Measurements from ENCODE around the gene DROSHA.
"Not testable (repeated sequence)": the region's sequence is repeated elsewhere in the genome, so short reads cannot be mapped to it uniquely, and the experiment has no call there.

The DROSHA gene

GRCh38 chr5:31377274-31377946 lies 154.5 kb downstream of the DROSHA start:
- Mint-ChIP-seq H3K4me1 (ENCODE audit: low read depth) (no peaks in the 10 kb centered on the region), H3K36me3 (no peaks in the 10 kb centered on the region), H3K27ac (no peak overlapping the region), H3K4me3 (no peak overlapping the region), H3K27me3 (peaks cover 2% of the 10 kb centered on the region), H3K9me3 (ENCODE audit: low read depth) (no peaks in the 10 kb centered on the region)

GRCh38 chr5:31375999-31376720 lies 155.7 kb downstream of the DROSHA start:
- Mint-ChIP-seq H3K27me3 (peaks cover 2% of the 10 kb centered on the region), H3K4me1 (ENCODE audit: low read depth) (no peaks in the 10 kb centered on the region), H3K27ac (no peak overlapping the region), H3K36me3 (no peaks in the 10 kb centered on the region), H3K4me3 (no peak overlapping the region), H3K9me3 (ENCODE audit: low read depth) (no peaks in the 10 kb centered on the region)

GRCh38 chr5:31372124-31372523 lies 159.8 kb downstream of the DROSHA start:
- H3K4me3 Mint-ChIP-seq: no peak overlapping the region
- H3K9me3 Mint-ChIP-seq (ENCODE audit: low read depth): no peaks in the 10 kb centered on the region
- H3K4me1 Mint-ChIP-seq (ENCODE audit: low read depth): no peaks in the 10 kb centered on the region

GRCh38 chr5:31366941-31367340 lies 165.0 kb downstream of the DROSHA start:
- Mint-ChIP-seq H3K27ac (no peak overlapping the region), H3K4me3 (no peak overlapping the region), H3K27me3 (peaks cover 7% of the 10 kb centered on the region), H3K4me1 (ENCODE audit: low read depth) (no peaks in the 10 kb centered on the region), H3K36me3 (no peaks in the 10 kb centered on the region), H3K9me3 (ENCODE audit: low read depth) (no peaks in the 10 kb centered on the region)

More at GRCh38 chr5:31372124-31372523, 159.8 kb downstream of the DROSHA start:
- Mint-ChIP-seq H3K36me3 (no peaks in the 10 kb centered on the region), H3K27ac (no peak overlapping the region), H3K27me3 (peaks cover 4% of the 10 kb centered on the region)

DNA sequence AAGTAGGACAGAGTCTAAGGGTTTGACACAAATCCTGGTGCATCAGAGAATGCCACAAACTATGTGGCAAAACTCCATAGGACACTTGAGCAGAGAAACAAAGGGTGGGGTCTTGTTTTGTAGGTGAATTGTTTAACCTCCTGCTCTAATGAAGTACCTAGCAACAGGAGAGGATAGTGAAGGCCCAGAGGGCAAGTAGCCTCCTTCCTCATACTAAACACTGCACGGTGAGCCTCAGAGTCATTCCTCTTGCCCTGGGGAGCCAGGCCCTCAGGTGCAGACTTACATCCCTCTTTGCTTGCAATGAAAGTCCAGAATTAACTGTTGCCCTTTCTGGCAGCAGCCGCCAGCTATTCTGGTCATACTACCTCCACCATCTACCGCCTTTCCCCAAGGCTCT lies 166.1 kb downstream of the DROSHA start:
- Mint-ChIP-seq H3K4me3 (no peak overlapping the region), H3K27ac (no peak overlapping the region)

DNA sequence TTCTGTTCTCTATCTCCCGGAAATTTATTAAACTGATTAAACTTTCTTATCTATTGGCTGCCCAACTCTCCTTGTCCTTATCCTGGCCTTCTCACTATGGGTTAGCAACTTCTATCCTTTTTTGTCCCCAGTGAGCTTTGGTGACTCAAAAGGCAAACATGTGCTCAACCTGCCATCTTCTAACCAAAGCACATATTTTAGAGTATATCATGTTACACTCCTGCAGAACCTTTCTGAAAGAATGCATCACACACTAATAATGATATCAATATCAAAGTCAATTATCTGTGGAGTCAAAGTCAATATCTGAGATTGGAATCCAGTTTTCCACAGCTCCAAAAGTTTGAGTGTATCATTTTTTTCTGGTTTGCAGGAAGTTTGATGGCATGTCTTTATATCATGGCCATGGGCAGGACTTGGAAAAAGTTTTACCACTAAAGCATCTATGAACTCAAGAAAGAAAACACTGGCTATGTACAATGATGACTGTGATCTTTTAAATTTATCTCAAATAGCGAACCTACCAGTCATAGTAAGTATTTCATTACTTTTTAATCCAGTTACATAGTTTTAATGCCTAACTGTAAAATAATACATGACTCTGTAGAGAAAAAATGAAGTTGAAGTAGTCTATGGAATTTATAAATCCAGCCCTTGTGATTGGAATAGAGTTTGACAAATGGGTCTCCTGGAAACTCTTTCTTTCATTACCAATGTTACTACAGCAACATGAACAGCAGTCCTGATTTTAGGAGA lies 166.8 kb downstream of the DROSHA start:
- no peak overlapping the region for H3K27ac Mint-ChIP-seq
- H3K4me3 Mint-ChIP-seq: no peak overlapping the region
- no peaks in the 10 kb centered on the region for H3K9me3 Mint-ChIP-seq (ENCODE audit: low read depth)
- H3K36me3 Mint-ChIP-seq: no peaks in the 10 kb centered on the region
- peaks cover 5% of the 10 kb centered on the region for H3K27me3 Mint-ChIP-seq
- no peaks in the 10 kb centered on the region for H3K4me1 Mint-ChIP-seq (ENCODE audit: low read depth)

More for the DNA sequence above, 166.1 kb downstream of the DROSHA start:
- Mint-ChIP-seq H3K36me3 (no peaks in the 10 kb centered on the region), H3K27me3 (peaks cover 5% of the 10 kb centered on the region), H3K4me1 (ENCODE audit: low read depth) (no peaks in the 10 kb centered on the region), H3K9me3 (ENCODE audit: low read depth) (no peaks in the 10 kb centered on the region)

DNA sequence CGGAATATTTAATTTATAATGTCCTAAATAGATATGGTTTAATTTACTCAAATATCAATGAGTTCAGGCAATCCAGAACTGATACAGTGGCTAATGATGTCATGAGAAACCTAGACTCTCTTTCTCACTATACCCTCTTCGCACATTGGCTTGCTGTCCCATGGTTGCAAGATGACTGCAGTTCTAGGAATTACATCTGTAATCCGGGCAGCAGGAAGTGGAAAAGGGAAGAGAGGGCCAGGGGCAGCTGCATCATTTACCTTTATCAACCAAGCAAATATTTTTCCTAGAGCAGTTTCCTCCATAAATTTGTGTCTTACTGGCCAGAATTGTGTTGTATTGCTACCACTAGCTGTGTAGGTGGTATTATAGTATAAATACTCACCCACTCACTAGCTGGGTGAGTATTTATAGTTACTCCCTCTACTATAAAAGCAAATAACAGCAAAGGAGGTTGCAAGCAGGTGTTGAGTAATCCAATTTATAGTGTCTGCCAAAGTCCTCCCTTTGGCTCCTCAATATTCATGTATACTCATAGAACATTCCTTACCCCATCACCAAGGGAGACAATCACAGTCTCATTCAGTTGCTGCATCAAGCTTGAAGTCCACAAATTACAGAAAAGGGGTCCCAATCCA lies 168.8 kb downstream of the DROSHA start:
- Mint-ChIP-seq H3K9me3 (ENCODE audit: low read depth) (no peaks in the 10 kb centered on the region), H3K27ac (no peak overlapping the region), H3K4me1 (ENCODE audit: low read depth) (no peaks in the 10 kb centered on the region), H3K4me3 (no peak overlapping the region), H3K27me3 (peaks cover 3% of the 10 kb centered on the region), H3K36me3 (no peaks in the 10 kb centered on the region)

DNA sequence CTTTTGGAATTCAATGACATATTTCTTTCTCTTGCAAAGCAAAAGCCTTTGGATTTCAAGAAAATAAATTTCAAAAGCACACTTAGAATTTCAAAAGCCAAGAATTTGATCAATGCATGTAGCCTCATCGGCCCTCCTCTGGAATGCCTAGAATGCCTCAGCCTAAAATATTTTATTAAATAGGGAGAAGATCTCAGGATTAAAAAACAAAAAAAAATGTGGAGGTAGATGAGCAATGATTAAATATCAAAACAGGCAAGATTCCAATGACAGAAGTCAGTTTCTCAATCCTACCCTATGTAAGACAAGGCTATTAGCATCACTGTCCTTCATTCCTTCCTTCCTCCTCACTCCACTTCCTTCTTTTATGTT lies 169.4 kb downstream of the DROSHA start:
- H3K27ac Mint-ChIP-seq: no peak overlapping the region
- no peaks in the 10 kb centered on the region for H3K9me3 Mint-ChIP-seq (ENCODE audit: low read depth)
- no peaks in the 10 kb centered on the region for H3K4me1 Mint-ChIP-seq (ENCODE audit: low read depth)
- H3K4me3 Mint-ChIP-seq: no peak overlapping the region
- H3K27me3 Mint-ChIP-seq: peaks cover 3% of the 10 kb centered on the region
- H3K36me3 Mint-ChIP-seq: no peaks in the 10 kb centered on the region

- H3K4me1 Mint-ChIP-seq (ENCODE audit: low read depth); H3K27ac Mint-ChIP-seq; H3K27me3 Mint-ChIP-seq; H3K4me3 Mint-ChIP-seq; H3K9me3 Mint-ChIP-seq (ENCODE audit: low read depth); H3K36me3 Mint-ChIP-seq: not testable (repeated sequence)
These were observed 170.0 kb downstream of the DROSHA start for GRCh38 chr5:31361704-31362528.

DNA sequence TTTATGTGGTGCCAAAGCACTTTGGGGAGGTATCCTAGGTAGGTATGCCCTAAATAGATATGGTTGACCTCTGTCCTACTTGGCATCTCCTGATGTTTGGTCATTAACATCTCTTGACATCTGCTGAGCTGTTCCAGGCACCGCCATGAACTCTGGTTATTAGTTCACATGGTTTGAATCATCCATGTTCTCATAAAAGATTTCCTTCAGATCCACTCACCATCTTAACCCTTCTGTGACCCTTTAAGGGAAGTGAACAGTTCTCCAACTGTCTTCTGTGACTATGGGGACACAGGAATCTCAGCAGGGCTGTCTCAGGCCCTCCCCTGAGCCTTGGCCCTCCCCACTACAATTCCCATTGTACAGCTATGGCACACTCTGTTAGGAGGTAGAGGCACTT lies 170.7 kb downstream of the DROSHA start:
- H3K27me3 Mint-ChIP-seq: peaks cover 3% of the 10 kb centered on the region
- no peaks in the 10 kb centered on the region for H3K9me3 Mint-ChIP-seq (ENCODE audit: low read depth)
- H3K4me3 Mint-ChIP-seq: no peak overlapping the region
- no peaks in the 10 kb centered on the region for H3K36me3 Mint-ChIP-seq
- H3K27ac Mint-ChIP-seq: no peak overlapping the region
- no peaks in the 10 kb centered on the region for H3K4me1 Mint-ChIP-seq (ENCODE audit: low read depth)

DNA sequence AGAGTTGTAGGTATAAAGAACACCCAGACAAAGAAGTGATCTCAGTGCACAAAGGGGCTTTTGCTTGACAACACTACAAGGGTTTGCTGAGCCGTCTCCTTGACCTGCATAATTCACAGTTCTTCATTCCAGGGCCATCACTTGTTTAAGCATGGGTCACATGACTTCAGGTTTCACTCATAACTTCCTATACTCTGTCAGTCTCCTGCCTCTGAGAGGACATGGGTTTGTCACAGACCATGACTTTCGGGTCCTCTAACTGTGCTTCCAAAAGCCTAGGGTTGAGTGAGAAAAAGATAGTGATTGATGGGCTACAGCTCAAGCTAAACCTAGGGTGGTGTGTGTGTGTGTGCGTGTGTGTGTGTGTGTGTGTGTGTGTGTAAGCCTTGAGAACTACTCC lies 172.1 kb downstream of the DROSHA start:
- Mint-ChIP-seq H3K4me3 (no peak overlapping the region), H3K36me3 (no peaks in the 10 kb centered on the region), H3K4me1 (ENCODE audit: low read depth) (no peaks in the 10 kb centered on the region), H3K27me3 (peaks cover 3% of the 10 kb centered on the region), H3K27ac (no peak overlapping the region), H3K9me3 (ENCODE audit: low read depth) (peaks cover 3% of the 10 kb centered on the region)

- Mint-ChIP-seq H3K27ac (no peak overlapping the region), H3K4me3 (no peak overlapping the region), H3K4me1 (ENCODE audit: low read depth) (no peaks in the 10 kb centered on the region), H3K36me3 (no peaks in the 10 kb centered on the region), H3K9me3 (ENCODE audit: low read depth) (peaks cover 8% of the 10 kb centered on the region), H3K27me3 (peaks cover 5% of the 10 kb centered on the region)
These were observed 174.9 kb downstream of the DROSHA start for GRCh38 chr5:31357038-31357437.

GRCh38 chr5:31355337-31355736 lies 176.6 kb downstream of the DROSHA start:
- Mint-ChIP-seq H3K36me3 (no peaks in the 10 kb centered on the region), H3K27me3 (peaks cover 6% of the 10 kb centered on the region)

More at GRCh38 chr5:31355337-31355736, 176.6 kb downstream of the DROSHA start:
- Mint-ChIP-seq H3K9me3 (ENCODE audit: low read depth) (peaks cover 8% of the 10 kb centered on the region), H3K27ac (no peak overlapping the region), H3K4me1 (ENCODE audit: low read depth) (no peaks in the 10 kb centered on the region), H3K4me3 (no peak overlapping the region)

All from activated naive CD8-positive, alpha-beta T cell (primary cell).